ENCODE results near the gene CNTN4.

GRCh38 chr3:2458816-2459215 is 360.1 kb downstream of the CNTN4 start:
- TF ChIP-seq CTCF (IDR thresholded peaks at IDR 0.05; ENCODE audit: low read depth, low read length, missing input control): no peak
- TF ChIP-seq ATF3 (IDR thresholded peaks at IDR 0.05): no peak
- TF ChIP-seq JUND (IDR thresholded peaks at IDR 0.05): no peak
- TF ChIP-seq RAD21 (IDR thresholded peaks at IDR 0.05): no peak
- no peak for TF ChIP-seq FOXA1 (IDR thresholded peaks at IDR 0.05)
- TF ChIP-seq MAX (IDR thresholded peaks at IDR 0.05): no peak
- TF ChIP-seq SP1 (IDR thresholded peaks at IDR 0.05): no peak
- TF ChIP-seq GABPA (IDR thresholded peaks at IDR 0.05 in 1 of 2, conservative IDR thresholded peaks at IDR 0.05 in 1 of 2): no peak
- TF ChIP-seq TAF1 (conservative IDR thresholded peaks at IDR 0.05): no peak
- TF ChIP-seq YY1 (IDR thresholded peaks at IDR 0.05): no peak
- no peak for TF ChIP-seq REST (IDR thresholded peaks at IDR 0.05)

Data from liver (tissue), 3 donors.